GM18870 (cell line): ENCODE results near the gene TTC1.
"Not testable (repeated sequence)": the region's sequence is repeated elsewhere in the genome, so short reads cannot be mapped to it uniquely, and the experiment has no call there.

Experiments used
- ATAC-seq: cut with Tn5 transposase; IDR thresholded peaks from one replicate; pipeline ENCODE4 v1.9.1; 2021; ENCODE audit warnings: moderate library complexity; ENCODE audit not compliant: unreplicated experiment

The TTC1 gene

DNA sequence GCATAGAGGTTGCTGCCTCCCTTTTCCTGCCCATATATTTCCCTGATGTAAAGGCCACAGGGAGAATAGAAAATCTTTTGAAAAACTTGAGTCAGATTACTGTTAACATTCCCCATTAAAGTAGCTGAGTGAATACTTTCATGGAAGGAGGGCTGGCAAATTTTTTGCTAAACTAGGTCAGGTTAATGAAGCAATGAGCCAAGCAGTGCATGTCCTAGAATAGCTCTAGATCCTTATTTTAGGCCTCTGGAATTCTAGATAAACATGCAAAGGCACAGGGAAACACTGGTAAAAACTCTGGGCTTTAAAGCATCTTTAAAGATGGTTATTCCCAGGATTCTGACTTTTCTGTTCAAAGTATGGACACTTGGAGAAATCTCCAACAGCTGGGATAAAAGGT, 27.9 kb downstream of the TTC1 start:
- no peak for ATAC-seq

- ATAC-seq, result no peak
Observed at GRCh38 chr5:160039810-160040470, 31.0 kb downstream of the TTC1 start.

- ATAC-seq, result no peak
Observed at GRCh38 chr5:160040471-160040835, 31.5 kb downstream of the TTC1 start.

DNA sequence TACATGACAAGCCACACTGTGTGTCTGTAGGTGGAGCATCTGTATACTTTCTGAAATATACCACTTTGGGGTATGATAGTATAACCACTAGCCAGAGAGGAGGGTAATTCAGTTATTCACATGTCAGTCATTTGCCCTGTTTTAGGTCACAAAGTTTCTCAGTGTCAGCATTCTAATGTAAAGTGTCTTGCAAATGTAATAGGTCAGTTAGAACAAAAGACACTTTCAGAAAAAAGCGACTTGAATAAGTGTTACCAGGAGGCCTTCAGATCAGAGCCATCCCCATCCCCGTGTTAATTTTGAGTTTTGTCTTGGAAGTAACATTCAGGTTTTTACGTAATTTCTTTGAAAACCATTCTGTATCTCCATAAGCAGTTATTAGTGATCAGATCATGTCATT, 33.7 kb downstream of the TTC1 start:
- ATAC-seq, result no peak

GRCh38 chr5:160044391-160044804, 35.5 kb downstream of the TTC1 start:
- ATAC-seq, result no peak

DNA sequence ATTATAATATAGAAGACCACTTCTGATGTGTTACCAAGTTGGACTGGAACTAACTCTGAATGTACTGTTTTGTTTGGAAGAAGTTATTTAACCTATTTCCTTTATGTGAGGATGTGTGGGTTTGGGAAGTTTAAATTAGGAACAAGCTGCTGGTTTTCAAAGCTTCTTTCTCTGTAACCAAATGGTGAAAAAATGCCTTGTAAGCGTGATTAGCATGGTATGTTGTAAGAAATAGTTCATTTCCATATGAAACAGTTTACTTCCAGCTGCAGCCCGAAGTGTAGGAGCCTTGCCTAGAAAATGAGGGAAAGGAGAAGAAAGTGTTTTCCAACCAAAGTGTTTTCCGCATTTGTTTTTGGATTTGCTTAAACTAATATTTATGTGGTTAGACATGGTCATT, 36.0 kb downstream of the TTC1 start:
- no peak for ATAC-seq

DNA sequence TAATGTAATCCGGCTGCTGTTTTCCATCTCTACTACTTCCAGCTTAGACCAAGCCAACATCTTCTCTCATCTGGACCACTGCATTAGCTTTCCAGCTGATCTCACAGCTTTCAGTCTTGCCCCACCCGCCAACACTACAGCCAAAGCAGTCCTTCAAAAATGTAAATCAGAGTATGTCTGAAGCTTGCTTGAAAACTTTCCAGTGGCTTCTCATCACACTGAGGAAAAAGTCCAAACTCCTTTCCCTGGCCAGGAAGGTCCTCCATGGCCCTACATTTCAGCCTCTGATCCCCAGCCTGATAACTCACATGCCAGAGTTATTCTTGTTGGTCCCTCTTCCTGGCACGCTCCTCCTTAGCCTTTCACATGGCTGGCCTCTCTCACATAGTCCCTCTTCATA, 38.5 kb downstream of the TTC1 start:
- ATAC-seq, result no peak

DNA sequence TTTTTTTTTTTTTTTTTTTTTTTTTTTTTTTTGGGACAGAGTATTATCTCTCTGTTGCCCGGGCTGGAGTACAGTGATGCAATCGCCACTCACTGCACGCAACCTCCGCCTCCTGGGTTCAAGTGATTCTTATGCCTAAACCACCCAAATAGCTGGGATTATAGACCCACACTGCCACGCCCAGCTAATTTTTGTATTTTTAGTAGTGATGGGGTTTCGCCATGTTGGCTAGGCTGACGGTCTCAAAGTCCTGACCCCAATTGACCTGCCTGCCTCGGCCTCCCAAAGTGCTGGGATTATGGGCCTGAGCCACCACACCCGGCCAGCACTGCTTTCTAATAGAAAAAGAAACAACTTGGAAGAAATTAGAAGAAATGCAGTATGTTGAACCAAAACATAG, 39.2 kb downstream of the TTC1 start:
- no peak for ATAC-seq

GRCh38 chr5:160049099-160049498, 40.2 kb downstream of the TTC1 start:
- ATAC-seq, result no peak

DNA sequence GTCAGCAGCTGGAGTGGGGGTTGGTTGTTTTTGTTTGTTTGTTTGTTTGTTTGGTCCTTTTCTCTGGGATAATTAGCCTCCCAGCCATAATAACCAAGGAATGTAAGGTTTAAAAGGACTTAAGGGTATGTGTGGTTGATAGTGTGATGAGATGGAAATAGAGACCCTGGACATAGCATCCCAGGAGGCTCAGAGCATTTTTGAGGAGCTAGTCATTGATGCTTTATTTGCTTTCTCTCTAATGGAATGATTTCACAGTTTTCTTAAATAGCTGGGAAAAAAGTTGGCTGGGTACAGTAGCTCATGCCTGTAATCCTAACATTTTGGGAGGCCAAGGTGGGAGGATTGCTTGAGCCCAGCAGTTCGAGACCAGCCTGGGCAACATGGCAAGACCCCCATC, 45.1 kb downstream of the TTC1 start:
- no peak for ATAC-seq

- no peak for ATAC-seq
Observed at GRCh38 chr5:160054831-160055230, 45.9 kb downstream of the TTC1 start.

- no peak for ATAC-seq
Observed at GRCh38 chr5:160057256-160057655, 48.3 kb downstream of the TTC1 start.

GRCh38 chr5:160060001-160060400, 51.1 kb downstream of the TTC1 start:
- ATAC-seq, result no peak

- no peak for ATAC-seq
Observed at GRCh38 chr5:160061770-160062169, 52.8 kb downstream of the TTC1 start.

- ATAC-seq, result no peak
Observed at GRCh38 chr5:160064417-160064810, 55.5 kb downstream of the TTC1 start.

- no peak for ATAC-seq
Observed at GRCh38 chr5:160064995-160065614, 56.2 kb downstream of the TTC1 start.

- ATAC-seq, result not testable (repeated sequence)
Observed at GRCh38 chr5:160069120-160069519, 60.2 kb downstream of the TTC1 start.

DNA sequence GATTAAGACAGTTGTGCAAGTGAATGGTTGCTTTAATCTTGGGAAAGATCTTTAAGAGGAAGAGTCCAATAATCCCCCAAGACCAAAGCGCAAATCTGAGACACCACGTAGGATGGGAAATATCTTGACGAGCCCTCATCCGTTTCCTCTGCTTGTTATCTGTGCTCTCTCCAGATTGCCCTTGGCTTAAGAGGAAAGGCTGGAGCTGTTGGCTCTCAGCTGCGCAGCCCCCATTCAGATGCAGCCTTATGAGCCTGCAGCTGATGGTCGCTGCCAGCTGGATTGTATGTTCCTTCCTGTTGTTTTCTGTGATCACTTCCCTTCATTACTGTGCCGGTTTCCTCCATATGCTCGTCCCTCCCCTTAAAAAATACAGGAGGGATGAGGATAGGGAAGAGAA, 62.6 kb downstream of the TTC1 start:
- no peak for ATAC-seq

GRCh38 chr5:160071916-160072315, 63.0 kb downstream of the TTC1 start:
- ATAC-seq, result no peak

GRCh38 chr5:160075073-160075472, 66.1 kb downstream of the TTC1 start:
- no peak for ATAC-seq

DNA sequence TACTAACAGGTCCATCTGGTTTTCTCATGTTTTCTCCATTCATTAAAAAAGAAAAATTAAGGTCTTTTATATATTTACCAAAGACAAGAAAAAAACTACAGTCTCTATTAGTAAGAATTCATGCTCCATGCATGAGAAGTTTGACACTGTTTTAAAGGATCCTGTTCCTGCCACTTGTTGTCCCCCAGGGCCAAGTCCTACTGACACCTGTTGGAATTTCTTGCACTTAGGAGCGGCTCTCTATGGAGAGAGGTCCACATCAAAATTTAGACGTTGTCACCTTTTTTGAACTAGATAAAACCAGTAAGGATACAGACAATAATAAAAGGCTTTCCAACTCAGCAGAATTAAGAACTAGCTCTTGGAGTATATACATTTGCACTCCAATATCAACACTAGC, 68.1 kb downstream of the TTC1 start:
- ATAC-seq, result no peak

DNA sequence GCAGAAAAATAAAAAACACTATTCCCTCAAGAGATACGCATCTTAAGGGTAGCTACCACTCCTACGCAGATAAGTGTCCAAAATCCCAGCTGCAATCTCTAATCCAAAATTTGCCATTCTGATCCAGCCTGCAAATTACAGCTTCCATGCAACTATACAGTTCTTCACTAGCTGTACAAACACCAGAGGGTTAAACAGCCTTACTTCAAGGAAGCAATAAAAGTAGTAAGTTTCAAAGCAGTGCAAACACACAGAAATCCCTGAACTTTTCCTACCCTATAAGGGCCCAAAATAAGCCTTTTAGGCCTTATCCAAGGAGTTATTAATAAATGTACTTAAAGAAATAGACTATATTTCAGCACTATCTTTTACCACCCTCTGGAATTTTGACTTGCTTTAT, 70.8 kb downstream of the TTC1 start:
- no peak for ATAC-seq

- no peak for ATAC-seq
Observed at GRCh38 chr5:160081495-160081894, 72.6 kb downstream of the TTC1 start.
